ENCODE results near the gene PPP4R4. TPM values are rescaled to one million over a fixed set of nuclear protein-coding genes. Genes with fewer than 3 reads are reported as not detected.

Gene PPP4R4
- total and polyA plus RNA-seq, 8 donors = 0.43 to 3.7 (median 0.62) TPM

- no peak overlapping the region for H3K27ac ChIP-seq
- DNase-seq (no peak), ATAC-seq (no peak)
- no peak for TF ChIP-seq CTCF (IDR thresholded peaks at IDR 0.05)
- peaks cover 0 to 6% of the 10 kb centered on the region in 2 donors for H3K36me3 ChIP-seq
- H3K27me3 ChIP-seq = peaks cover 0 to 4% of the 10 kb centered on the region in 2 donors
- no peaks in the 10 kb centered on the region for H3K9me3 ChIP-seq
- no peak overlapping the region for H3K4me3 ChIP-seq
- intact Hi-C loops (cut with DNase I) = no loop called here
- peaks cover 0 to 12% of the 10 kb centered on the region in 2 donors for H3K4me1 ChIP-seq
Observed at GRCh38 chr14:94126800-94127199, 47.3 kb upstream of the PPP4R4 start.

- Histone ChIP-seq H3K4me3 (no peak overlapping the region), H3K27me3 (peaks cover 0 to 5% of the 10 kb centered on the region in 2 donors), H3K27ac (no peak overlapping the region), H3K9me3 (no peaks in the 10 kb centered on the region), H3K36me3 (peaks cover 0 to 6% of the 10 kb centered on the region in 2 donors), H3K4me1 (peaks cover 0 to 12% of the 10 kb centered on the region in 2 donors)
- ATAC-seq (no peak), DNase-seq (no peak)
- TF ChIP-seq CTCF (IDR thresholded peaks at IDR 0.05) = no peak
- intact Hi-C loops (cut with DNase I) = no loop called here
Observed at GRCh38 chr14:94127330-94127729, 46.8 kb upstream of the PPP4R4 start.

GRCh38 chr14:94128216-94128839 is 45.8 kb upstream of the PPP4R4 start:
- Histone ChIP-seq H3K4me3 (peak overlapping the region in 1 of 2 donors; percentile 53), H3K9me3 (no peaks in the 10 kb centered on the region), H3K27me3 (peaks cover 0 to 5% of the 10 kb centered on the region in 2 donors), H3K36me3 (peaks cover 0 to 6% of the 10 kb centered on the region in 2 donors), H3K4me1 (peaks cover 0 to 12% of the 10 kb centered on the region in 2 donors), H3K27ac (no peak overlapping the region)
- ATAC-seq (no peak), DNase-seq (no peak)
- intact Hi-C loops (cut with DNase I) = no loop called here
- no peak for TF ChIP-seq CTCF (IDR thresholded peaks at IDR 0.05)

GRCh38 chr14:94129111-94129757 is 44.9 kb upstream of the PPP4R4 start, which contains the start of gene IFI27L2:
Gene IFI27L2, minus strand, starts transcription at chr14:94129604. Its CDS starts 40 bp downstream, at chr14:94129564.
- TF ChIP-seq CTCF (IDR thresholded peaks at IDR 0.05) = peak; percentile 32 to 33
- no peaks in the 10 kb centered on the region for H3K9me3 ChIP-seq
- peak within 1 kb of the TSS; percentile 59 to 67 for H3K27ac ChIP-seq
- H3K4me3 ChIP-seq = peak within 1 kb of the TSS; percentile 37 to 53
- peaks cover 0 to 12% of the 10 kb centered on the region in 2 donors for H3K4me1 ChIP-seq
- DNase-seq (peak; percentile 68 to 87 (median 82)), ATAC-seq (peak; percentile 96)
- peaks cover 0 to 6% of the 10 kb centered on the region in 2 donors for H3K36me3 ChIP-seq
- peaks cover 0 to 5% of the 10 kb centered on the region in 2 donors for H3K27me3 ChIP-seq
- intact Hi-C loops (cut with DNase I) = no loop called here

- H3K4me3 ChIP-seq = peak overlapping the region; percentile 37 to 53
- H3K27me3 ChIP-seq = peaks cover 0 to 5% of the 10 kb centered on the region in 2 donors
- H3K4me1 ChIP-seq = peaks cover 0 to 12% of the 10 kb centered on the region in 2 donors
- H3K9me3 ChIP-seq = no peaks in the 10 kb centered on the region
- intact Hi-C loops (cut with DNase I) = loop anchor here in 1 of 2 donors (10.0 kb wide), 1 partner anchor 85 kb away; no protein-coding TSS in a partner anchor
- DNase-seq = peak in 2 of 4 donors; percentile 32 to 48
- H3K27ac ChIP-seq = peak overlapping the region; percentile 59 to 67
- TF ChIP-seq CTCF (IDR thresholded peaks at IDR 0.05) = peak in 1 of 2 donors; percentile 3
- peaks cover 0 to 6% of the 10 kb centered on the region in 2 donors for H3K36me3 ChIP-seq
- ATAC-seq = peak; percentile 70
Observed at GRCh38 chr14:94129758-94130414, 44.2 kb upstream of the PPP4R4 start.
